GM19468 (cell line): ENCODE results near the gene MPO.

Source experiments
- ATAC-seq: cut with Tn5 transposase; IDR thresholded peaks from one replicate; pipeline ENCODE4 v1.9.1; 2021; ENCODE audit warnings: mild to moderate bottlenecking, moderate library complexity, moderate number of reproducible peaks; ENCODE audit not compliant: unreplicated experiment; ENCODE audit errors: extremely low read depth

MPO gene

DNA sequence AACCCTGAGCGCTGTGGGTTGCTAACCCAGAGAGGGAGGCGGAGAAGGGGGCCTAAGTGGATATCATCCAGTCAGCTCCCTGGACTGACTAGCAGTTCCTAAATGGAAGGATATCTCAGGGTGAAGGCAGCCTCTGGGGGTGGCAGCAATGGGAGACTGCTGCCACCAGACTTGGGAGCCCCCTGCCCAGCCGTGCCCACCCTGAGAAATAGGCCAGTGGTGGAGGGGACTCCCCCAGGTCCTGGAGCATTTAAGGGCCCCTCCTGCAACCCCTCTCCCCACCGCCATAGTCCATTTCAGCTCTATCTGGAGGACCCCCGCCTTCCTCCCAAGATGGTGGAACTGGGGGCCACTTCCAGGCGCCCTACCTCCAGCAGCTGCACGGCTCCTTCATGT, 39.4 kb upstream of the MPO start:
- no peak for ATAC-seq

DNA sequence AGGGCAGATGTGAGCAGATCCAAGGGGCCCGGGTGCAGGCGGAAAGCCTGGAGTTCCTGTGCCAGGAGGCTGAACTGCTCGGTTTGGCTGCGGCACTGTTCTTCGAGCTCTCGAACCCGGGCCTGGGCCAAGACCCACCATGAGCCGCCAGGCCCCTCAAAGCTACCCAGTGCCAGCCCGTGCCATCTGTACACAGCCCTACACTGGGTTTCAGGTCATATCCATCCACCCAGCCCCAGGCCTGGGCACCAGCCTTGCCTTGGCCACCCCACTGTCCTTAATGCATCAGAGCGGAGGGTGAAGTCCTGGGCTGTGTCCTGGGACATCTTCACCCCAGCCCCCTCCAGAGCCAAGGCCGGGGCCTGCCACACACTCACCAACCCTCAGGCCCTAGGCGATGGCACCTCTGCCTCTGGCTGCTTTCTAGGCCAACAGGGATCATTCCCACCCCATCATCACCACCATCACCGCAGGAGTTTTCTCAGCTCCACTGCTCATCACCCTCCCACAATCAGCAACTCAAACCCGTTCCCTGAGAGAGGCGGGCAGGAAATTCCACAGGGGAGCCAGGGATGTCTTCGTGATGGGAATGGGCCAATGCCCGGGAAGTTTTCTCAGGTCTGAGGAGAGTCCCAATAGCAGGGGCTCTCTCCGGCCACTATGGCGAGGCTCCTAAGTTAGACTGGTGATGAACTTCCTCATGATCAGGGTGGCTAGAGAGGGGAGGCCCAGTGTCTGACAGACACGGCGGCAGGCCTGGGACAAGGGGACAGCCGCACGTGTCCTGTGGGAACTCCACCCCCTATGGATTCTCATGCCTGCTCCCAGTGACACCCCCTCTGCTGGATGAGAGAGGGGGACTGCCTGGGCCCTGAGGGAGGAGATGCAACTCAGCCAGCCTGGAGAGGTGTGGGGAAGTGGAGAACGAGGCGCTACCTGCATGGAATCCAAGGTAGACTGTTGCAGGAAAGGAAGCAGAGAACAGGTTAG, 38.7 kb upstream of the MPO start:
- ATAC-seq: no peak

DNA sequence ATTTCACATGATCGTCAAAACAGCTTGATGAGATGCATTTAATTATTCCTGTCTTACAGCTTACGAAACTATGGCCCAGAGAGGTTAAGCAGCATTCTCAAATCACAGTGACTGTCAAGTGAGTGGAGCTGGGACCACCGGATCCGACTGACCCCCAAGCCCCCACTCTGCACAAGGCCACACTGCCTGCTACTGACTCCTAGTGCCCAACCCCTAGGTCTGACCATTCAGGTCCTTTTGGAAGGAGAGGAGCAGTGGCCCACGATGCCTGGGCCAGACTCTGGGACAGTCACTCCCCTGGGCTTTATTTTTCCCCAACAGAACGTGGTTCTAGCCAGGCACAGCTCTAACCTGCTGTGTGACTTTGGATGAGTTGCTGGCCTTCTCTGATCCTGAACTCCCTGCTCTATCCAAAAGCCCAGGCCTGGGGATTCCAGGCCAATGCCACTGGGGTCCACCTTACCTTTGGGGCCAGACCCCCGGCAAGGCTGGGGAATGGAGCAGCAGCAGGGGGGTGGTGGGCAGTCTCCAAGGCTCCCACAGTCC, 38.0 kb upstream of the MPO start:
- no peak for ATAC-seq

DNA sequence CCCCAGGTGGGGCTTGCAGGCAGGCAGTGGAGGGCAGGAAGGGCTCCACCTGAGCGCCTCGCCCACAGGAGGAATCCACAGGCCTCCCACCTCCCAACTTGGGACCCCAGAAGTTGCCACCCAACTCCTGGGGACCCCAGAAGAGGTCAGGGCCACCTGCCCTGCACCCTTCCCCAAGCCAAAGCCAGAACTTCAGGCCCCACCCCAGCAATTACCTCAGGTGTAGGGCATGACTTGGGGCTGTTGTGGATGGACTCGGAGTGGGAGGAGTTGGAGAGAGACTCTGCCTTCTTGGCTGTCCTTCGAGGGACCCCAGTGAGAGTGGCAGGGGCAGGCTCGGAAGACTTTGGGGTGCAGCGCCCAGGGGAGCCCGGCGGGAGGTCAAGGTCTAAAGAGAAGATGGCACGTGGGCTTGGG, 37.3 kb upstream of the MPO start:
- no peak for ATAC-seq

DNA sequence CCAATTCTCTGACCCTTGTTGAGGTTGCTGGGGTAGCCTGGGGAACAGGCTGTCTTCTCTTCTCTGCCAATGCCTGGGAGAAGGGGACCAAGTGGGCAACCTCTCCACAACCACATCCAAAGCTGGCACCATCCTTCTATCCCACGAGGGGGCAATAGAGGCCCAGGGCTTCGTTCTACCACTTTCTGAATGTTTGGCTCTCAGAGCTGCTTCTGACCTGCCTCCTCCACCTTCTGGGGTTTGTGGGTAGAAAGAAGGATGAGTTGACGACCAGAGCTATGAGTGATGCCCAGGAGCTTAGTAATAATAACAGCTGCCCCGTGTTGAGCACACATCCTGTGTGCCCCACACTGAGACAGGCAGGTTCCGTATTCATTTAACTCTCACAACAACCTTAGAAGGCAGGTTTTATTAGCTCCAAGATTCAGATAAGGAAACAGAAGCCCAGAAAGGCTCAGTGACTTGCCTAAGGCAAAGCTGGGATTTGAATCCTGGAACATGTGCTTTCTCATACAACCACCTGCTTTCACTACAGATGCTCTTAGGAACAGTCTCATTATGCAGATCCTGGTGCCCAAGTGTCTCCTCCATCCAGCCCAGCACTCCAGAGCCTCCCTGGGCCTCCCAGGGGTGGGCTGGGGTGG, 36.8 kb upstream of the MPO start:
- ATAC-seq: no peak

DNA sequence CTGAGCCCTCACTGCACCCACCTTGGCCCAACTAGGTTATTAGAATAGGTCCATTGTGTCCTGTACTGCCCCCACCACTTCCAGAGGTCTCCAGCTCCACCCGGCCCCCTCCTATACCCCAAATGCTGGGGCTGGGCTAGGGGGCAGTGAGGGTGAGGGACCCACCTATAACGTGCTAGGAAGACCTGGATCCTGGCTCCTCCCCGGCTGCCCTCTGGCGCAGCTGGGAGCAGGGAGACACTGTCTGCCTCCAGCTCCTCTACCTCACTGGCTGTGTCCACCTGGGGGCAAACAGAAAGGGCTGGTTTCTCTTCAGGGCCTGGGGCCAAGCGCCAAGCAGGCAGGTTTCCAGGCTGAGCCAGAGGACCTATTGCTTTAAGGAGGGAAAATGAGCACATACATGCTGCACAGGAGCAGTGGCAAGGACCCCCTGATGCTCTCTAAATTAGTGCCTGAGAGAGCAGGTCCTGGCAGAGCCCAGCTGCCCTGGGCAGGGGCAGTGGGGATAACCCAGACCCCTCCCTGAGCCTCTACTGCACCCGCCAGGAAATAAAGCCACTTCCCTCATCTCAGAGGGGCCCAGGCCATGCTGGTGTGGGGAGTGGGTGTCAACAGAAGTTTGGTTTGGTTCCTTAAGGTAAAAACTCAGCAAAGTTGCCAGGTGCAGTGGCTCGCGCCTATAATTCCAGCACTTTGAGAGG, 35.7 kb upstream of the MPO start:
- no peak for ATAC-seq

DNA sequence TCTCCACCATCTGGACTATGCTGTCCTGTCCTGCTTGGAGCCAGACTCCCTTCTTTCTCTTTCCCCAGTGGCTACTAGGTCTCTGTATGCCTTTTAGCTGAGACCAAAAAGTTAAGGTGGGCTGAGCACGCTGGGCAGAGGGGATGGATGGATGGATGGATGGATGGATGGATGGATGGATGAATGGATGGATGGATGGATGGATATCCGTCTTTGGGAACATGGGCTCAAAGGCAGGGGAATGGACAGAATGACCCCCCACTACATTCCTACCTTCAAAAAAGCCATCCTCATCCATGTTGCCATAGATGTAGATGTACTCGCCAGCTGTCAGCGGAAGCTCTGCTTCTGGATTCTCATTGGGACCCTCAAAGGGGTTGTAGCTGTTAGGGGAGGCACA, 35.0 kb upstream of the MPO start:
- ATAC-seq: no peak

DNA sequence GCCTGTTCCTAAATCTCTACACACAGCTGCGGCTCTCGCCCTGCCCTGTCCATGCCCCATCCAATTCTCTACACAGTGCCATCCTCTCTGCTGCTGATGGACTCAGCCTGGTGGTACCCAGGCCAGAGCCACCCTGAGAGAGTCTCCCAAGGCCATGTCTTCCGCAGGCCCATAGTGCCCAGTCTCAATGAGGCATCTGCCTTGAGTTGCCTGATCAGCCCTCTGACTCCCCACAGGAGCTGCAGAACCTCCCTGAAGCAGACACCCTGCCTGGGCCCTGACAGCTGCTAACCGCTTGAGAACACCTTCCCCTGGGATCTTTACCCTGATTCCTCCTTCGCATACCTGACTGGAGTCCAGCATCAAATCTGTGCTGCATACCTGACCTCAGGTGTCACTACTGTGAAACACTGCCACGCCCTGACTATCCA, 34.6 kb upstream of the MPO start:
- no peak for ATAC-seq

DNA sequence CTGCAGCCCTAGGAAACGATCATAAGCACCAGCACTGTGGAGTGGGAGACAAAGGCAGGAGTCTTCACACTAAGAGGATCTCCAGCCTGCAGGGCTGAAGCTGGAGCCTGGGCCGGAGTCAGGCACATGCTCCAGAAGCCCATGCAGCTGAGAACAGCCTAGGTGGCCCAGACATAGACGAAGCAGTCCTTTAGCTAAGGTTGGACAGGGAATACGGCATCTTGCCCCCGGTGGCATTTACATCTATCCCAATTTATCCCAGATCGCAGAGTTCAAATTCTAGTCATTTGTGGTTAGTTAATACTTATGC, 33.9 kb upstream of the MPO start:
- no peak for ATAC-seq

DNA sequence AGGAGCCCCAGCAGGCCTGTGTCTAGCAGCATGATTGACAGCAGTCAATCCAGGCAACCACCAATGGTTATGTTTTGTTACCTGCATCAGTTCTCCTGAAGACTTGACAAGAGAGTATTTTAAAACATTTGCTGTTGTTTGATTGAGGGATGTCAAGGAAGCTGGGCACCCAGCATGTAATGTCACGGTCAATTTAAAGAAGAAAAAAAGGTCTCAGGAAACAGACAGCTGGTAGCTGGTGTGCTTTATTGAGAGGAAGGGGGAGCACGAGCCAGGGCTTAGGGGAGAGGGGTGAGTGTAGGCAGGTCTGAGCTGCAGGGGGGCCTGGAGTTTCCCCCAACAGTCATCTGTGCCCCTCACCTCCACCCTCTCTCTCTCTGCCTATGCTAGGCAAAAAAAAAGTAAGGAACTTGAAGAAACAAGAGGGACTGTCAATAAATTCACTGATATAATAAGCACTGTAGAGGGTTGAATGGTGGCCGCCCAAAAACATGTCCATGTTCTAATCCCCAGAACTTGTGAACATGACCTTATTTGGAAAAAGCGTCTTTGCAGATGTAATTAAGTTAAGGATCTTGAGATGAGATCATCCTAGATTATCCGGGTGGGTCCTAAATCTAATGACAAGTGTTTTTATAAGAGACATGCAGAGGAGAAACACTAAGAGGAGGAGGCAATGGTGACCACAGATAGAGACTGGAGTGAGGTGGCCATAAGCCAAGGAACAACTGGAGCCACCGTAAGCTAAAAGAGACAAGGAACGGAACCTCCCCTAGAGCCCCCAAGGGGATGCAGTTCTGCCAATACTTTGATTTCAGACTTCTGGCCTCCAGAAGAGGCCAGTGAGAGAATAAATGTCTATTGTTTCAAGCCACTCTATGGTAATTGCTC, 33.3 kb upstream of the MPO start:
- ATAC-seq: no peak

DNA sequence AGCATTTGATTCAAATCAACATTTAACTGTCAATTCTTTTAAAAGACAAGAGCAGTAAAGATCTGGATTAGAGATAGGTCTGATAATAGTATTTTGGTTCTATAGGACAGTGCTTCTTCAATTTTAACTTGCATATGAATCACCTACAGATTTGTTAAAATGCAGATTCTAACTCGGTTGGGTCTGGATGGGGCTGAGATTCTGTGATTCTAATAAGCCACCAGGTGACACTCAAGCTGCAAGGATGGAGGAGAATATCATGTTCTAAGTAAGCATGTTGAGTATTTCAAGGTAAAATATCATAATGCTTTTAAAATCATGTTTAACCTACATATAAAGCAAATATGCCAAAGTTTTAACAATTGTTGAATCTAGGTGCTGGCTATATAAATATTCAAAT, 32.1 kb upstream of the MPO start:
- no peak for ATAC-seq

DNA sequence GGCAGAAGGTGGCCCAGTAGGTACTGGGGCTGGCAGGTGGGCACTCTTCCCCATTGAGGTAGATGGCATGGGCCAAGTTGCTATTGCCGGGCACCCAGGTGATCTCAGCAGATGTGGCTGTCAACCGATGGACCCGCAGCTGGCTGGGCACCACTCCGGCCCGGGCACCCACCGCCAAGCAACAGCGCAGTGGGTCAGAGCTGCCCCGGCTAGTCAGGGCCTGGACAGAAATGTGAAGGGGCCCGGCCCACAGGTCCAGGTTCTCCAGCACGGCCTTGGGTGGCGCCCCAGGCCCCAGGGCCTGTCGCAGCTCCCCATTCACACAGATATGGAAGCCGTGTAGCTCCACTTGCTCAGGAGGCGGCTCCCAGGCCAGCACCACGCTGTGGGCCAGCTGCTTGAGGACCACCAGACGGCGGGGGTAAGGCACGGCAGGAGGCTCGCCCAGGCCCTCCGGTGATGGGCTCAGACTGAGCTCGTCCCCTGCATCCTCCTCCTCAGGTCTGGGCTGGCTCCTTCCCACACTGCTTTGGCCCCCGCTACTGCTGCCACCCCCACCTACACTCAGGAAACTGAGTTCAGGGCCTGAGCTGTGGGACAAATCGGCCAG, 31.4 kb upstream of the MPO start:
- no peak for ATAC-seq

DNA sequence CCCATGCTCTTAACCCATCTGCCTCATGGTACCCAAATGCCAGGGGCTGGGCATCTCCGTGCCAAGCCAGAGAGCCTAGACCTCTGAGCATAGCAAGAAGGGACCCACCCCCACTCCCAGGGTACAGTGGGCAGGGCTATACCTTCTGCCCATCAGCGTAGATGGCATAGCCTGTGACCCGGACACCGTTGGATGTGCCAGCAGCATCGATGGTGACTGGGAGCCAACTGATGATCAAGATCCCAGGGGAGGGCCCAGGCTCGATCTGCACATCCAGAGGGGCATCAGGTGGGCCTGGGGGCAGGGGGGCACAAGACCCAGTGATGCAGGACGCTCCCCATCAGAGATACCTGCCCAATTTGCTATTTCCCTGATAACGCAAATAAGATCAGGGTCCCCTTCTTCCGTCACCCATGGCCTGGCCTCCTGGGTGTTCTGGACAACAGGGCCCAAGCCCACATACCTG, 30.7 kb upstream of the MPO start:
- no peak for ATAC-seq

DNA sequence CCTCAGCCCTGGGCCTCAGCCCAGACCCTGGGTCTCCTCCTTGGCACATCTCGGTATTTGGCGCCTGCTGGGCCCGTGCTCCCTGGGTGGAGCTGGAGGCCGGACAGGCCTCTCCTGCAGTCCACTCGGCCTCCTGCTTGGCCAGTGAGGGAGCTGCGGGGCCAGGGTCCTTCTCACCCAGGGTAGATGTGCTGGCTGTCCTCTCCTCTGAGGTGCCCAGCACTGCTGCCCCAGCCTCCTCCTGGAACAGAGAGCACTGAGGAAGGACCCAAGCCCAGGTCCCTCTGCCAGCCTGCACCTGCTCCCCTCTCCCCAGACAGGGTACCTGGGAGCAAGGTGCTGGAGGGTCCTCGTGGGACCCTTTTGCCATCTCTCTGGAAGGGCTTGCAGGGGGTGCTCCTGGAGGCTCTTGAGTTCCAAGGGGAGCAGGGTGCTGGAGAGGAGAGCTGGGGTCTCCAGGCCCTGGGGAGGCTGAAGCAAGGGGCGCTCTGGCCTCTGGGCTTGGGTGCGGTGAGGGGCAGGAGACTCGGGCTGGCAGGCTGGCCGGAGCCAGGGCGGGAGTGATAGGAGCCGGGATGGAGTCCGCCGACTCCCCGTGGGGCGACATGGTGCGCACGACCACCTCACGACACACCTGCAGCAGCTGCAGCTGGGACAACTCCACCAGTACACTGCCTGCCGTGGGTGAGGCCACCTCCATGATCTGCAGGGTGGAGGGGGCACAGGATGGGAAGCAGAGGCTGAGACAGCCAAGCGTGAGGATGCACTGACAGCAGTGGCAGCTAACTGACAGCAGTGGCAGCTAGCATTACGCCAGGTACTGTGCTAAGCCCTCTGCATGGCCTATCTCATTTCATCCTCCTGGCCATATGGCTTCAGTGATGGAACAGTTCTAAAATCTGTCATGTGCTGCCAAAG, 30.0 kb upstream of the MPO start:
- ATAC-seq: no peak

DNA sequence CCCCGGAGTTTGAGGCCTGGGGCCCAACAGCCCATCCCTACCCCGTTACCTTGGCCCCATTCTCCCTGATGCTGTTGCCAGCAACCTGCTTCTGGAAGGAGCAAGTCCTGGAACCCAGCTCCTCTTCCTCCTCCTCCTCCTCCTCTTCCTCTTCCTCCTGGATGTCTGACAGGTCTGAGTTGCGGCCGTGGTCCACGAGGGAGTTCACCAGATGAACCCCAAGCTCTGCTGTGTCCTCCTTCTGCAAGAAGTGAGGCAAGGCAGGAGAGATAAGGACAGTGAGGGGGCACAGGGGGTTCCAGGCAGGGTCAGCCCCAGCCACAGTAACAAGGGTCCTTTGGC, 29.2 kb upstream of the MPO start:
- no peak for ATAC-seq

DNA sequence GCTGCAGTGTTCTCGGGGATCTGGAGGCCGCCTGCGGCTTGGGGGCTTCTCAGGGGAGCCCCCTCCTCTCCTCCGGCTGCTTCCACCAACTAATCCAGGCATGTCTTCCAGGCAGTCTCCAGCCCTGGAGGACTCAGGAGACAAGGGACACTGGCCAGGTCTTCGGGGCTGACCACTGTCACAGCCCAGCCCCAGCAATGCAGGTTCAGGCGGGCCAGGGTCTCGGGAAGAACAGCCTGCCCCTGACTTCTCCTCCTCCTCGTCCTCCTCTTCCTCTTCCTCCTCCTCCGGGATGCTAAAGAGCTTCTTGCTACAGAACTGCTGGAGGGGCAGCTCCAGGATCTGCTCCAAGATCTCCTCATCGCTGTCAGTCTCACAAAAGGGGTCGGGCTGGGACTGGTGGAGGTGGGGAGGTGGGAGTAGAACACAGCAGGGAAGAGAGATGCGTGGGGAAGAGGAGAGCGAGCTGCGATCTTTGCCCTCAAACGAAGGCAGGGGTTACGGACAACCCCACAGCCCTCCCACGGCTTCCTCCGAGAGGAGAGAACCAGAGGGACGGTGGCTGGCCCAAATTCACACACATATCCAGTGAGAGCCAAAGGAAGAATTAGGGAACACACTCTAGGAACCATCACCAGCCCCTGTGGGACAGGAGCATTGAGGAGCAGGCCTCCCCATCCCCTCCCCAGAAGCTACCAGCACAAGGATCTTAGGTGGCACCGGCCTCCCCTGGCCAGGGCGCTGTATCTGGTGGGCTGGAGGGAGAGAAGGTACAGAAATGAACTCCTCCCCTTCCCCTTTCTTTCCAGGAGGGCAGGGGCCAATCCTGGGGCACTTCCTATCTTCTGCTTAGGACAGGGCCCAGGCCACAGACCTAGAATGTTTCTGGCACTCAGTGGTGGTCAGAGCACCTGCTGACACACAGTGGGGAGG, 28.5 kb upstream of the MPO start:
- no peak for ATAC-seq

DNA sequence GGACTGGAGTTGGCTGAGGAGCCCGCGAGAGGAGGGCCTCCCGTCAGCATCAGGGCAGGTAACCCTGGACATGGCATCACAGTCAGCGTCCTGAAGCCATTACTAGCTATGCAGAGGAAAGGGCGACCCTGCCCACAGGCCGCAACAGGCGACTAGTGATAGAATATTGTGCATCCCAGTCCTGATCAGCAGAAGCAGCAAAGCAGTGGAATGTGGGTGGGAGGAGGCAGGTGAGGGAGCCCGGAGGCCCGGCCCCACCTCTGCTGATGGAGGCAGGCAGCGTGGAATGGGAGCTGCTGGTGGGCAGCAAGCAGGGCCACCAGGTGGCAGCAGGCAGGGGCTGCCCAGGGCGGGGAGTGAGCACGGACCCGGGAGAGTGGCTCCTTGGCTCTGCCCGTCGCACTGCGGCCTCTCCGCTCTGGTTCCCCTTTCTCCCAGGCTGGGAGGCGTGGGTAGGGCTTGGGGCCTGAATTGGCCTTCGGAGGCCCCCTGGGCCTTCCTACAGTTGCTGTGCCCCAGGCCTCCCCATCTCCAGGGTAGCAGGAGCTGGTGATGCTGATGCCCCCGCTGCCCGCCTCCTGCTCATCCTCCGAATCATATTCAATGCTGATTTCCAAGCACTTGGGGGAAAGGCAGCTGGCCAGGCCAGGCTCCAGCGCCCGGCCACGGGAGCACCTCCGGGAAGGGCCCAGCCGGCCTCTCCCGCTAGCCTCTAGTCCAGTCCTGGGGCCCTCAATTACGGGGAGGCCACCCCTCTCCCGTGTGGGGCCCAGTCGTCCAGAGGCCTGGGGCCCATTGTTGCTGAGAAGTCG, 27.6 kb upstream of the MPO start:
- ATAC-seq: no peak
